PC-3 (cell line): ENCODE data around the gene CDK14. TPM values are rescaled to one million over a fixed set of nuclear protein-coding genes. Genes with fewer than 3 reads are reported as not detected.
A peak's percentile ranks its signal among the peaks of the same experiment; 100 is the strongest.

Source experiments
- ATAC-seq: fragments of 200-7000 bp; cut with Tn5 transposase; 2 replicates; pipeline ENCODE4 v1.9.1; 2020; ENCODE audit warnings: mild to moderate bottlenecking, moderate library complexity
- BruUV-seq: library from RNA; stranded (reverse); fragments of 400-500 nt; replicated peaks from 2 replicates; lab custom pipeline; 2021; lab: Mats Ljungman, UMichigan
- CTCF ChIA-PET: fragments of 300-600 bp; sonication (Branson Sonifier 250); formaldehyde crosslinking; loops from one replicate; lab custom pipeline; 2022; ENCODE audit warnings: antibody characterized with exemption; lab: Charles Lee
- POLR2A ChIA-PET: fragments of 300-600 bp; sonication (Branson Sonifier 250); formaldehyde crosslinking; loops from one replicate; lab custom pipeline; 2022; ENCODE audit warnings: antibody characterized with exemption; ENCODE audit not compliant: unreplicated experiment; lab: Charles Lee
- DNase-seq: peaks from one replicate; pipeline ENCODE4 v3.0.0-alpha.2; 2015
- H2AFZ ChIP-seq: fragments of 300-600 bp; sonication (generic); 2 replicates; pipeline ENCODE4 v1.6.0; 2016; ENCODE audit warnings: antibody characterized with exemption, low read length
- H3F3A ChIP-seq: fragments of 300-600 bp; sonication (generic); one replicate; pipeline ENCODE4 v1.6.0; 2017; ENCODE audit warnings: antibody characterized with exemption, low read length, control low read depth, mild to moderate bottlenecking; ENCODE audit not compliant: unreplicated experiment
- H3K27ac ChIP-seq: fragments of 300-600 bp; sonication (generic); 2 replicates; pipeline ENCODE4 v1.5.1; 2016; ENCODE audit warnings: mild to moderate bottlenecking, low read length
- H3K27me3 ChIP-seq: fragments of 300-600 bp; sonication (generic); 2 replicates; pipeline ENCODE4 v1.6.1; 2016; ENCODE audit warnings: low read length, mixed read lengths
- H3K36me3 ChIP-seq: fragments of 300-600 bp; sonication (generic); 2 replicates; pipeline ENCODE4 v1.6.1; 2016; ENCODE audit warnings: low read depth, mixed run types, low read length, mixed read lengths
- H3K4me1 ChIP-seq: fragments of 300-600 bp; sonication (generic); 2 replicates; pipeline ENCODE4 v1.5.1; 2016; ENCODE audit warnings: low read length; ENCODE audit not compliant: insufficient read depth
- H3K4me2 ChIP-seq: fragments of 300-600 bp; sonication (generic); 2 replicates; pipeline ENCODE4 v1.6.0; 2016; ENCODE audit warnings: low read length
- H3K4me3 ChIP-seq: fragments of 300-600 bp; sonication (generic); 2 replicates; pipeline ENCODE4 v1.5.1; 2016; ENCODE audit warnings: mild to moderate bottlenecking, low read length, mixed read lengths
- H3K79me2 ChIP-seq: fragments of 300-600 bp; sonication (generic); 2 replicates; pipeline ENCODE4 v1.6.1; 2017; ENCODE audit warnings: low read length, mixed read lengths
- H3K9ac ChIP-seq: fragments of 300-600 bp; sonication (generic); 2 replicates; pipeline ENCODE4 v1.6.0; 2016; ENCODE audit warnings: mild to moderate bottlenecking, low read length
- H3K9me2 ChIP-seq: fragments of 300-600 bp; sonication (generic); replicated peaks from 2 replicates; pipeline ENCODE4 v1.6.1; 2016; ENCODE audit warnings: mixed run types, low read length, mixed read lengths
- H3K9me3 ChIP-seq: fragments of 300-600 bp; sonication (generic); 2 replicates; pipeline ENCODE4 v1.6.1; 2016; ENCODE audit warnings: low read length, mixed read lengths
- H4K20me1 ChIP-seq: fragments of 300-600 bp; sonication (generic); 2 replicates; pipeline ENCODE4 v1.6.1; 2016; ENCODE audit warnings: low read length, mixed read lengths
- CTCF ChIP-seq: fragments of 300-600 bp; sonication (generic); conservative IDR thresholded peaks from 2 replicates; pipeline ENCODE4 v1.5.1; 2017; ENCODE audit warnings: antibody characterized with exemption, low read depth, mild to moderate bottlenecking, low read length
- EZH2 ChIP-seq: fragments of 300-600 bp; sonication (generic); IDR thresholded peaks from one replicate; pipeline ENCODE4 v1.6.1; 2017; ENCODE audit warnings: antibody characterized with exemption, mild to moderate bottlenecking, low read length; ENCODE audit not compliant: unreplicated experiment
- EZH2phosphoT487 ChIP-seq: fragments of 300-600 bp; sonication (generic); IDR thresholded peaks from 2 replicates; pipeline ENCODE4 v1.6.1; 2018; ENCODE audit warnings: mild to moderate bottlenecking, antibody characterized with exemption, low read length, borderline replicate concordance
- intact Hi-C: fragments of 100-400 bp; cut with micrococcal nuclease; formaldehyde crosslinking; loops from 2 replicates; pipeline ENCODE4 v1.9.0; 2023
- total RNA-seq: library from RNA; depleted of rRNA; stranded (reverse); fragments of >200 nt; gene quantifications from 2 replicates; pipeline ENCODE4 v1.2.3, GENCODE V29; 2014

The CDK14 gene
- total RNA-seq, 1 experiment from 2014 or later, result 8.2 TPM

- no TSS peak for BruUV-seq
These were observed 584.6 kb downstream of the CDK14 start for GRCh38 chr7:91180746-91181145.

GRCh38 chr7:91181949-91182348 is 585.8 kb downstream of the CDK14 start:
- peak; percentile 8 for DNase-seq
- H3K79me2 ChIP-seq, result no peaks in the 10 kb centered on the region
- intact Hi-C loops, result no loop called here
- no peaks in the 10 kb centered on the region for H3K4me1 ChIP-seq
- H4K20me1 ChIP-seq, result no peaks in the 10 kb centered on the region
- H3K36me3 ChIP-seq, result no peaks in the 10 kb centered on the region
- H3K27me3 ChIP-seq, result no peaks in the 10 kb centered on the region
- ChIA-PET POLR2A (no interaction called here), CTCF (no interaction called here)
- no peak overlapping the region for H3K4me3 ChIP-seq
- H3K9me2 ChIP-seq, result no peaks in the 10 kb centered on the region
- no peak overlapping the region for H2AFZ ChIP-seq
- BruUV-seq, result no TSS peak
- H3K9me3 ChIP-seq, result no peaks in the 10 kb centered on the region
- H3K4me2 ChIP-seq, result no peak overlapping the region
- 0 out of 2 replicates have a peak, but pooled peaks have one; percentile 38 for ATAC-seq
- H3K27ac ChIP-seq, result no peak overlapping the region
- H3F3A ChIP-seq, result no peaks in the 10 kb centered on the region
- TF ChIP-seq CTCF (no peak), EZH2phosphoT487 (no peak), EZH2 (no peak)
- no peak overlapping the region for H3K9ac ChIP-seq

More at GRCh38 chr7:91180746-91181145, 584.6 kb downstream of the CDK14 start:
- Histone ChIP-seq H3K79me2 (no peaks in the 10 kb centered on the region), H3K4me2 (no peak overlapping the region), H3K4me3 (no peak overlapping the region), H2AFZ (no peak overlapping the region), H3K27ac (no peak overlapping the region), H3K9me2 (no peaks in the 10 kb centered on the region), H3K9me3 (no peaks in the 10 kb centered on the region), H3K27me3 (no peaks in the 10 kb centered on the region), H3K36me3 (no peaks in the 10 kb centered on the region), H3F3A (no peaks in the 10 kb centered on the region), H4K20me1 (no peaks in the 10 kb centered on the region), H3K4me1 (no peaks in the 10 kb centered on the region), H3K9ac (no peak overlapping the region)
- no peak for TF ChIP-seq EZH2
- no peak for TF ChIP-seq CTCF
- TF ChIP-seq EZH2phosphoT487, result no peak
- ChIA-PET CTCF (no interaction called here), POLR2A (no interaction called here)
- ATAC-seq, result no peak
- no peak for DNase-seq
- intact Hi-C loops, result no loop called here

- intact Hi-C loops, result no loop called here
- H2AFZ ChIP-seq, result no peak overlapping the region
- no peaks in the 10 kb centered on the region for H3K9me3 ChIP-seq
- H3F3A ChIP-seq, result no peaks in the 10 kb centered on the region
- ATAC-seq (peak; percentile 91), DNase-seq (peak; percentile 27)
- no peaks in the 10 kb centered on the region for H3K79me2 ChIP-seq
- ChIA-PET POLR2A (no interaction called here), CTCF (no interaction called here)
- no peaks in the 10 kb centered on the region for H3K36me3 ChIP-seq
- H3K9me2 ChIP-seq, result no peaks in the 10 kb centered on the region
- no TSS peak for BruUV-seq
- H4K20me1 ChIP-seq, result no peaks in the 10 kb centered on the region
- no peaks in the 10 kb centered on the region for H3K4me1 ChIP-seq
- H3K4me2 ChIP-seq, result no peak overlapping the region
- no peak overlapping the region for H3K9ac ChIP-seq
- no peak for TF ChIP-seq EZH2phosphoT487
- TF ChIP-seq EZH2, result no peak
- TF ChIP-seq CTCF, result no peak
- no peaks in the 10 kb centered on the region for H3K27me3 ChIP-seq
- H3K4me3 ChIP-seq, result no peak overlapping the region
- no peak overlapping the region for H3K27ac ChIP-seq
These were observed 587.0 kb downstream of the CDK14 start for GRCh38 chr7:91182819-91183764.
